GM10266 (cell line): ENCODE measurements around the gene OMP.

Source experiments
- DNase-seq: peaks from one replicate; pipeline ENCODE4 v3.0.0; 2012; ENCODE audit errors: extremely low spot score
- TF ChIP-seq, protein P1 (sequence below): IDR thresholded peaks from 2 replicates; pipeline ENCODE4 v1.5.1; 2012; ENCODE audit warnings: mild to moderate bottlenecking, low read depth; ENCODE audit not compliant: control insufficient read depth, insufficient read depth; ENCODE audit errors: missing control alignments

OMP gene

DNA sequence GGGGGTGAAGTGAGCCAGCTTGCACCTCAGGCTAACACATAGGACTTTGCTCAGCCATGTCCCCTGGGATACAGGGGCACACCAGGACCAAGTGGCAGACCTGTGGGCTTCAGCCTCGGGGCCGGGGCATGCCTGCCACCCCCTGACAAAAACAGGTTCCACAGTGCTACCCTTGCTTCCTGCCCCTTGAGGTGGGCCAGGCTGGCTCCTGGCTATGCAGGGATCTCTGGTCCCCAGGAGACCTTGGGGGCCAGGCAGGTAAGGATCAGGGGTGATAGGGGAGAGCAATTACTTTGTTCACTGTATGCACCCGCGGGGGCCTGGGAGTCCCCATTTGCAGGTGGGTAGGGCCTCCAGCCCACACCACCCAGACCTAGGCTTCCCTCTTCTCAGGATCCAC is 23.1 kb downstream of the OMP start:
- no peak for DNase-seq
- TF ChIP-seq, protein P1, sequence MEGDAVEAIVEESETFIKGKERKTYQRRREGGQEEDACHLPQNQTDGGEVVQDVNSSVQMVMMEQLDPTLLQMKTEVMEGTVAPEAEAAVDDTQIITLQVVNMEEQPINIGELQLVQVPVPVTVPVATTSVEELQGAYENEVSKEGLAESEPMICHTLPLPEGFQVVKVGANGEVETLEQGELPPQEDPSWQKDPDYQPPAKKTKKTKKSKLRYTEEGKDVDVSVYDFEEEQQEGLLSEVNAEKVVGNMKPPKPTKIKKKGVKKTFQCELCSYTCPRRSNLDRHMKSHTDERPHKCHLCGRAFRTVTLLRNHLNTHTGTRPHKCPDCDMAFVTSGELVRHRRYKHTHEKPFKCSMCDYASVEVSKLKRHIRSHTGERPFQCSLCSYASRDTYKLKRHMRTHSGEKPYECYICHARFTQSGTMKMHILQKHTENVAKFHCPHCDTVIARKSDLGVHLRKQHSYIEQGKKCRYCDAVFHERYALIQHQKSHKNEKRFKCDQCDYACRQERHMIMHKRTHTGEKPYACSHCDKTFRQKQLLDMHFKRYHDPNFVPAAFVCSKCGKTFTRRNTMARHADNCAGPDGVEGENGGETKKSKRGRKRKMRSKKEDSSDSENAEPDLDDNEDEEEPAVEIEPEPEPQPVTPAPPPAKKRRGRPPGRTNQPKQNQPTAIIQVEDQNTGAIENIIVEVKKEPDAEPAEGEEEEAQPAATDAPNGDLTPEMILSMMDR, result no peak

DNA sequence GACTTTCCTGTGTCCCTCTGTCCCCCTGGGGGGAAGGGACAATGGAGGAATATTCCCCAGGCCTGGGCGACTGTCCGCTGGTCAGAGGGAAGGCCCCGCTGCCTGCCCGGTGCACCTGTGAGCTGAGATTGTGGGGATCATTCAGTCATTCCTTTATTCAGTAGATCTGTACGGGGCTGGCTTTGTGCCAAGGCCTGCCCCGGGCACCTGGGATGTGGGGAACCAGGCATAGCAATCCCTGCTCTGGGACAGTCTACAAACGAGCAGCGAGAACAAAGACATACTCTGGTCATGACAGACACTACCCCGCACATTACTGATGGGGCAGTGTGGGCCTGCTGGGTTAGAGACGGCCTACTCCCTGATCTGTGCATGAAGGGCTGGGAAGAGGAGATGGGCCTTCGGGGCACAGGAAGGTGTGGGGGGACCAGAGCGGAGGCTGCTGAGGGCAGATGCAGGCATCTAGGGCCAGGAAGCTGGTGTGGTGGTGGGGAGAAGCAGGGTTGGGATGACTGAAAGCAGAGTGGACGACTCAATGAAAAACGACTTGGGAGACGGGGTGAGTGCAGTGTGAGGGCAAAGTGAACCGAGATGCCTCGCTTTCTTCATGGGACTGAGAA is 23.6 kb downstream of the OMP start:
- no peak for DNase-seq
- TF ChIP-seq, protein P1, result no peak

DNA sequence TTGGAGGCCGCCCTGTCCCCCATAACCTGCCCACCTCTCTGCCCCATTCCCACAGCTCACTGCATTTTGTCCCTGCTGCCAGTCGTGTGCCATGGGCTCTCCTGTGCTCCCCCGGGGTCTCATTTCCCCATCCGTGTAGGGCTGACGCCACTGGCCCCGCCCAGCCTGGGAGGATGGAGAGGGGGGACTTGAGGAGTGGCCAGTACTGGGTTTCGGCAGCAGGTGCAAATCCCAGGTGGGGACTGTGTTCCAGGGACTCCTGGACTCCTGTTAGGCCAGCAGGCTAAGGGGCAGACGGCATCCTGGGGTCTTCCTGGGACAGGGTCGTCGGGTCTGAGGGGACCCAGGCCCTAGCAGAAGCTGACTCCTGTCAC is 24.2 kb downstream of the OMP start:
- no peak for DNase-seq
- TF ChIP-seq, protein P1, result no peak

DNA sequence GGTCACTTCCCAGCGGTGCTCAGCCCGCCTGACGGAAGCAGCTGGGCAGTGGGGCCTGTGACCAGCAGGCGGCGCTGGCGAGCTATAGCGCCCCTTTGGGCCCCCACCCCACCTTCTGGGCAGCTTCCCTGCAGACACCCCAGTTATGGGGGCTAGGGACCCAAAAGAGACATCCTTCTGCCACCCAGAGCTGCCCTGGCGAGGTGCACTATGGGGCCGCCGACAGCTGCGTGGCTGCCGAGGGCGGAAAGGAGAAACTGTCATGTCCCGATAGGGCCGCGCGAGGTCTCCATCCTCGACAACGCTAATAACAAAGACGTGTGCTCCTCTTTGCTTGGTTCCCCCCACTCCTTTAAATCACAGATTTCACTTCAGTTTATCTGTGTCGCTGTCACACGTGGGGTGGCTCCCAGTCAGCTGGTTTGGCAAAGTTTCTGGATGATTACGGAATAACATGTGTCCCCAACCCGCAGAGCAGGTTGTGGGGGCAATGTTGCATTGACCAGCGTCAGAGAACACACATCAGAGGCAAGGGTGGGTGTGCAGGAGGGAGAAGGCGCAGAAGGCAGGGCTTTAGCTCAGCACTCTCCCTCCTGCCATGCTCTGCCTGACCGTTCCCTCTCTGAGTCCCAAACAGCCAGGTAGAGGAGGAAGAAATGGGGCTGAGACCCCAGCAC is 24.7 kb downstream of the OMP start:
- TF ChIP-seq, protein P1, result peak; percentile 95
- DNase-seq, result peak; percentile 77

DNA sequence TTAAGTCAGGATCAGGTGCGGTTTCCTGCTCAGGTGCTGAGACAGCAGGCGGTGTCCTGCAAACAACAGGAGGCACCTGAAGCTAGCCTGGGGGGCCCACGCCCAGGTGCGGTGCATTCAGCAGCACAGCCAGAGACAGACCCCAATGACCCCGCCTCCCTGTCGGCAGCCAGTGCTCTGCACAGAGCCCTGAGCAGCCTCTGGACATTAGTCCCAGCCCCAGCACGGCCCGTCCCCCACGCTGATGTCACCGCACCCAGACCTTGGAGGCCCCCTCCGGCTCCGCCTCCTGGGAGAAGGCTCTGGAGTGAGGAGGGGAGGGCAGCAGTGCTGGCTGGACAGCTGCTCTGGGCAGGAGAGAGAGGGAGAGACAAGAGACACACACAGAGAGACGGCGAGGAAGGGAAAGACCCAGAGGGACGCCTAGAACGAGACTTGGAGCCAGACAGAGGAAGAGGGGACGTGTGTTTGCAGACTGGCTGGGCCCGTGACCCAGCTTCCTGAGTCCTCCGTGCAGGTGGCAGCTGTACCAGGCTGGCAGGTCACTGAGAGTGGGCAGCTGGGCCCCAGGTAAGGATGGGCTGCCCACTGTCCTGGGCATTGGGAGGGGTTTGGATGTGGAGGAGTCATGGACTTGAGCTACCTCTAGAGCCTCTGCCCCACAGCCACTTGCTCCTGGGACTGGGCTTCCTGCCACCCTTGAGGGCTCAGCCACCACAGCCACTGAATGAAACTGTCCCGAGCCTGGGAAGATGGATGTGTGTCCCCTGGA is 25.5 kb downstream of the OMP start, which contains the start of gene MYO7A:
MYO7A (plus strand) TSS at position 327 of the 772 bp plus-strand sequence. CDS start 2,389 bp downstream, outside the sequence.
- TF ChIP-seq, protein P1, result no peak
- DNase-seq, result no peak

DNA sequence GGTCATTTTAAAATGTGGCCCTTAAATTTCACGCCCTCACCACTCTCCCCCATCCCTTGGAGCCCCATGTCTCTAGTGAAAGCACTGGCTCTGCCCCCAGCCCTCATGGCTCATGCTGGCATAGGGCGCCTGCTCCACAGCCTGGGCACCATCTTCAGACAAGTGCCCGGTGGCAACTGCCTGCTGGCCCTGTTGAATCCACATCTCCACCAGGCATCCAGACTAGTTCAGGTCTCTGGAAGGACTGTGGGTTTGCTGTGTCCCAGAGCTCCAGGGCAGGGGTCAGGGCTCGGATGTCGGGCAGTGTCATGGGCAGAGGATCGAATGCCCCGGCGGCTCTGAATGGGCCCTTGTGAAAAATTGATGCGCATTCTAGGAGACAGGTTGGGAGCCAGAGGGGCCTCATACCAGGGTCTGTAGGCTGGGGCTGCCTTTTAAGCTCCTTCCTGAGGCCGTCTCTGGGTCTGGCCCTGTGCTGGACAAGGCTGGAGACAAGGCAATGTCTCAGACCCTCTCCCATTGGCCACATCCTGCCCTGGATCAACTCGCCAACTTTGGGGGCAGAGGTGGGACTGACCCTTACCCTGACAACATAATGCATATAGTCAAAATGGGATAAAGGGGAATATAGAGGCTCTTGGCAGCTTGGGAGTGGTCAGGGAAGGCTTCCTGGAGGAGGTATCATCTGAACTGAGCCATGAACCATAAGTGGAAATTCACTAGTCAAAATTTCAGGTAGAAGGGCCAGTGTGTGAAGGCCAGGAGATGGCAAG is 26.6 kb downstream of the OMP start:
- TF ChIP-seq, protein P1, result no peak
- DNase-seq, result no peak
